Measurements from ENCODE around the gene TEX19.

Gene TEX19

DNA sequence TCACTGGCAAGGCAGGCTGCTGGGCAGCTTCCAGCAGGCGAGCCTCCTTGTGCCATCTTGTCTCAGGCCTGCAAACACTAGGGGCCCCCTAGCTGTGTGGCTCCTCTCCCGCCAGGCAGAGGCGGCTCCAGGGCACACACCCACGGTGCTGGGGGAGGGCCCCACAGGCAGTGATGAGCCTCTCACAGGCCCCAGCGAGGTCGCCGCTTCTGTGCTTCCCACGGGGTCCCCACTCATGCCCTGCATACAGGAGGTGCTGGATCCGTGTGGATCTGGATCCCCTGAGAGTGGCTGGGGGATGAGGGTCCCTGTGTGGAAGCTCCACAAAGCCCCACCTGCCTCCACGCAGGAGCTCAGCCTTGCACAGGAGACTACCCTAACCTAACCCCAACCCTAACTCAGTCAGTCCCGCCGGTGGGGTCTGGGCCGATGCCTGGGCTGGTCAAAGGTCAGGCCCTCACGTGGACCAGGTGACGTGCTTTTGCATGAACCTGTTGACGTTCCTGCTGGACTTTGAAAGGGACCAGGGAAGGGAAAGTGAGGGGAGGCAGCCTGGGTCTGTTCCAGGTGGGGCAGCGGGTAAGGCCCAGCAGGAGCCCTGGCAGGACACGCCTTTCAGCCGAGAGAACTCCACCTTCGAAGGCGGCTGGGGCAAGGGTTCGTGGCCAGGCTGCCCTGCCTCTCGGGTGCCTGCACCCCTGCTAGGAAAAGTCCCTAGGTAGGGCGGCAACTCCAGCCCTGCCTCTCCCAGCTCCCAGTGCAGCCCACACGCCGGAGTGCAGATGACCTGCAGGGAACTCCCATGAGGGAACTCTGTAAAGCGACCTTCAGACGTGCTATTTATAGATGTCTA, 30.7 kb upstream of the TEX19 start:
- DNase-seq (ENCODE audit: low read depth): no peak
- TF ChIP-seq, protein P1, sequence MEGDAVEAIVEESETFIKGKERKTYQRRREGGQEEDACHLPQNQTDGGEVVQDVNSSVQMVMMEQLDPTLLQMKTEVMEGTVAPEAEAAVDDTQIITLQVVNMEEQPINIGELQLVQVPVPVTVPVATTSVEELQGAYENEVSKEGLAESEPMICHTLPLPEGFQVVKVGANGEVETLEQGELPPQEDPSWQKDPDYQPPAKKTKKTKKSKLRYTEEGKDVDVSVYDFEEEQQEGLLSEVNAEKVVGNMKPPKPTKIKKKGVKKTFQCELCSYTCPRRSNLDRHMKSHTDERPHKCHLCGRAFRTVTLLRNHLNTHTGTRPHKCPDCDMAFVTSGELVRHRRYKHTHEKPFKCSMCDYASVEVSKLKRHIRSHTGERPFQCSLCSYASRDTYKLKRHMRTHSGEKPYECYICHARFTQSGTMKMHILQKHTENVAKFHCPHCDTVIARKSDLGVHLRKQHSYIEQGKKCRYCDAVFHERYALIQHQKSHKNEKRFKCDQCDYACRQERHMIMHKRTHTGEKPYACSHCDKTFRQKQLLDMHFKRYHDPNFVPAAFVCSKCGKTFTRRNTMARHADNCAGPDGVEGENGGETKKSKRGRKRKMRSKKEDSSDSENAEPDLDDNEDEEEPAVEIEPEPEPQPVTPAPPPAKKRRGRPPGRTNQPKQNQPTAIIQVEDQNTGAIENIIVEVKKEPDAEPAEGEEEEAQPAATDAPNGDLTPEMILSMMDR (IDR thresholded peaks at IDR 0.05; ENCODE audit: low read depth, low read length, missing control alignments): no peak
- no peak overlapping the region for H3K4me3 ChIP-seq (ENCODE audit: low read depth, low read length)

DNA sequence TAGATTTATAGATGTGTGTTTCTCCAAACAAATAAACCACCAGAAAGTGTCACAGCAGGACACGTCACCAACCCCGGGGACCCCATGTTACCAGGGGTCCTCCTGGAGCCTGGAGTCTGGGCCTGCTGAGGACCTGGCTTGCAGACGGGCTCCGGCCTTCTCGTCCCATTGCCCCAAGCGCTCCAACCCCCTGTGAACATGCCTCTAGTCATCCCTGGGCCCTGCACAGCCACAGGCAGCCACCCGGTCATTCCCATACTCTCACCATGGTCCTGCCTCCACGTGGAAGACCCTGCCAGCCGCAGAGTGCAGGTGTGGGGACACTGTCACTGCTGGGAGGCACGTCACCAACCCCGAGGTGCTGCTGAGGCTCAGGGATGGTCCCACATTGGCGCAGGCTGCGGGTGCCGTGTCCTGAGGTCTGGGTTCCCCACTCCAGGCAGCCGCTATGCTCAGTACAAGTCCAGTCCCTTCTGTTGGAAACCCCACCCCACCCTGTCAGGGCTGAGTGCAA, 30.0 kb upstream of the TEX19 start:
- no peak overlapping the region for H3K4me3 ChIP-seq (ENCODE audit: low read depth, low read length)
- no peak for DNase-seq (ENCODE audit: low read depth)
- TF ChIP-seq, protein P1 (IDR thresholded peaks at IDR 0.05; ENCODE audit: low read depth, low read length, missing control alignments): no peak

DNA sequence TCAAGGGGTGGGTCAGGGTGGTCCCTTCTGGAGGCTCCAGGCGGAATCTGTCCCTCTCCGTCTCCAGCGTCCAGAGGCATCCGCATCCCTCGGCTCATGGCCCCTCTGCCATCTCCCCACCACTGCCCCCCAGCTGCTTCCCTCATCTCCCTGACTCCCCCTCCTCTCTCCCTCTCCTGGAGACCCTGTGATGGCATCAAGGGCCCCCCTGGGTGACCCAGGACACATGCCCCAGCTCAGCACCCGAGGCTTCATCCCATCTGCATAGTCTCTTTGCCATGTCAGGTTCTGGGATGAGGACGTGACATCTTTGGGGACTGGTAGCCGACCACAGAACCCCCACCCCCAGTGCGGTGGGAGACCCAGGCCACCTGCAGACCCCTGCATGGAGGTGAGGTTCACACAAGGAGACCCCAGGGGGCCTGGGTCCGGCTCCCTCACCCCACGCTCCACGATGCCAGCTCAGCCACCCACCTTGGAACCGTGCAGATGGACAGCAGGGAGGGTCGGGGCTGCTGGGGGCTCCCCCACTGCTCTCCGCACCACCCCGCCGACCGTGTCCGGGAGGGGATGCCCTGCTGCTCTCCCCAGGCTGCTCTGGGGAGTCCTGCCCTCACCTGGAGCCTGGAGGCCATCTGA, 29.2 kb upstream of the TEX19 start:
- H3K4me3 ChIP-seq (ENCODE audit: low read depth, low read length): no peak overlapping the region
- TF ChIP-seq, protein P1 (IDR thresholded peaks at IDR 0.05; ENCODE audit: low read depth, low read length, missing control alignments): no peak
- DNase-seq (ENCODE audit: low read depth): no peak

DNA sequence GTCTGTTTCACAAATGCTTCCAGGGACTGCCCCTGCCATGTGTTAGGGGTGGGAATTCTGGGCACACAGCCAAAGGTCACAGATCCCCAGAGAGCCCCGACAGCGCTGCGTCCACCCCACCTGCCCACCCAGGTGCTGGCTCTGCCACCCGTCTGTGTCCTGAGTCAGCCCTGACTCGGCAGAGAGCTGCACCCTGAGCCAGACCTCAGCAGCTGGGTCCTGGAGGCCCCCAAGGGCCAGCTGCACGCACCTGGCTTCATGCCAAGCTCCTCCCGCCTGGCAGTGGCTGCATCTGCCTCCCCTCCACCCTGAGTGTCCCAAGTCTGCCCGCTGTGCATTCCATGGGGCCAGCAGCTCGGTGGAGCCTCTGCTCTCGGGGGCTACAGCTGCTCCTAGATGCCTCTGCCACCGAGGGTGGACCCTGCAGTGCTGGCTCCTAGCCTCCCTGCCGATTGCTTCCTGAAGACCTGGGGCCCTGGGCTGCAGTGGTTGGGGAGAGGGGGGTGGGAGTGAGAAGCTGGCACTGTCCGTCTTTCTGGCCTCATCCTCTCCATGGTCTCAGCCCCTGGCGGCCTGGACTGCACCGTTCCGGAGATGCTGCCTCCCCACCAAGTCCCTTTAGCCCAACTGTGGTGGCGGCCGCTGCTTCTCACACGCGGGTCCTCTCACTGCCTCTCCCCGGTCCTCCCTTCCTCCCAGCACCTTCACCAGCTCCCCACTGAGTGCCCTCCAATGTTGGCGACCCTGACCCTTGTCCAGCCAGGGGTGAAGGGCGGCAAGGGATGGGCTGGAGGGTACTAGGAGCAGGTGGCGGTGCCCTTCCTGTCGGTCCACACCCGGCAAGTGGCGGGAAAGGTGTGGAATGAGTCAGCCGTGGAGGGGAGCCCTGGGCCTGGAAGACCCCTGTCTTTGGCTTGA, 28.5 kb upstream of the TEX19 start:
- DNase-seq (ENCODE audit: low read depth): no peak
- TF ChIP-seq, protein P1 (IDR thresholded peaks at IDR 0.05; ENCODE audit: low read depth, low read length, missing control alignments): no peak
- H3K4me3 ChIP-seq (ENCODE audit: low read depth, low read length): no peak overlapping the region

DNA sequence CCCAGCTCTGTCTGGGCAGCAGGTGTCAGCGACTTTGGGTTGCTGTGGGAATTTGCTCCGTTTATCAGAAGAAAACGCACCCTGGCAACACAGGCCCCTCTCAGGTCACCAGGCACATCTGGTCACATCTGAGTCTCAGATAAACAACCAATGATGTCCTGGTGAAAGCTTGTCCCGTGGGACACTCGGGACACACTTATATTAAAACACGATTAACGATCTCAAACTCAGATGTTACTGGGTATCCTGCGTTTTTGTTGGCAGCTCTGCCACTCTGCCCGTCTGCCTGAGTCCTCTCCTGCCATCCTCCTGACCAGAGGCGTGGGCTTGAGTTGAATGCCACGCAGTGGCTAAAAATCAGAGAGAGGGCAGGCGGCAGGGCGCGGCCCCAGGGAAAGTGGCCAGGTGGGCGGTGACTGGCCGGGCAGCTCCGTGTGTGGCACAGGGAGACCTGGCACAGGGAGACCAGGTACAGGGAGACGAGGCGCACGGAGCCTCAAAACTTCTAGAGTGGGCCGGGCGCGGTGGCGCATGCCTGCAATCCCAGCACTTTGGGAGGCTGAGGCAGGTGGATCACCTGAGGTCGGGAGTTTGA, 27.6 kb upstream of the TEX19 start:
- H3K4me3 ChIP-seq (ENCODE audit: low read depth, low read length): no peak overlapping the region
- TF ChIP-seq, protein P1 (IDR thresholded peaks at IDR 0.05; ENCODE audit: low read depth, low read length, missing control alignments): no peak

DNA sequence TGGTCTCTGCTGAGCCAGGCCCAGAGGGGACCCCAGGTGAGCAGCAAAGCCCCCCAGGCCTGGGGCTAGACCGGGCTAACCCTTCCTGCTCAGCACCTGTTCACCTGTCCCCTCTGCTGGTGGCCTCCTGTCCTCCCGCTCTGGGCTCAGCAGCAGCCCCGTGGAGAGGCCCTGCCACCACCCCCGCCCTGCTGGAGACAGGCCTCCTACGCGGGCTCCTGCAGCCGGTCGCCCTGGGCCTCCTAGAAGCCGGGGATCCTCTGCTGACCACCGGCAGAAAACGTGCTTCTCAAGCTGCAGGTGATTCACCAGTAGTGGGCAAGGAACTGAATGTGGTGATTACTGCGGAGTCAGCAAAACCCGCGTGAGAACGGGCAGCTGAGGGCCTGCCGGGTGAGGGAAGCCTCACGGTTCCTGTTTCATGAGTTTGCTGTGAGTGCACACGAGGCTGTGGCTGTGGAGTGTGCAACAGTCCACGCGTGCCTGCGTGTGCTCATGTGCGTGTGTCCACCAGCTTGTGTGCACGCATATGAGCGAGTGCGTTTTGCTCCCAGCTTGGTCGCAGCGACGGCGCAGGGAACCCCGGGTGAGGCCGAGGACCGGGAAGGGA, 26.3 kb upstream of the TEX19 start:
- H3K4me3 ChIP-seq (ENCODE audit: low read depth, low read length): no peak overlapping the region
- no peak for DNase-seq (ENCODE audit: low read depth)
- TF ChIP-seq, protein P1 (IDR thresholded peaks at IDR 0.05; ENCODE audit: low read depth, low read length, missing control alignments): no peak

More for the DNA sequence above, 27.6 kb upstream of the TEX19 start:
- no peak for DNase-seq (ENCODE audit: low read depth)

Data from GM12864 (cell line).